H1 (cell line): ENCODE results near the gene PAQR7. TPM values are rescaled to one million over a fixed set of nuclear protein-coding genes. Genes with fewer than 3 reads are reported as not detected.

Source experiments
- BRCA1 ChIP-seq: IDR thresholded peaks from 2 replicates; pipeline ENCODE4 v1.6.1; 2012; ENCODE audit warnings: low read depth, low read length, improper control_type of control experiment
- CHD2 ChIP-seq: IDR thresholded peaks from 2 replicates; pipeline ENCODE4 v1.6.1; 2012; ENCODE audit warnings: low read length, improper control_type of control experiment
- EP300 ChIP-seq, 2 experiments: IDR thresholded peaks; 1 replicate in 1 of 2; 2 replicates in 1 of 2; pipeline ENCODE4 v1.6.1; 2011 to 2012; ENCODE audit warnings: low read depth in 2 of 2, low read length in 2 of 2, mild to moderate bottlenecking in 2 of 2, borderline replicate concordance in 1 of 2, inconsistent platforms in 1 of 2, moderate library complexity in 1 of 2
- HDAC2 ChIP-seq, 2 experiments: fragments of 300-600 bp in 1 of 2; sonication (generic) in 1 of 2; IDR thresholded peaks; 2 replicates each; pipeline ENCODE4 v1.6.1; 2011 to 2012; ENCODE audit warnings: low read depth in 2 of 2, low read length in 2 of 2, mild to moderate bottlenecking in 2 of 2, moderate library complexity in 2 of 2, borderline replicate concordance in 1 of 2, inconsistent platforms in 1 of 2
- POLR2A ChIP-seq, 2 experiments: IDR thresholded peaks; 1 replicate in 1 of 2; 2 replicates in 1 of 2; pipeline ENCODE4 v1.6.1; 2011; ENCODE audit warnings: low read depth in 2 of 2, low read length in 2 of 2, mild to moderate bottlenecking in 2 of 2; ENCODE audit errors: control extremely low read depth in 1 of 2
- RFX5 ChIP-seq: IDR thresholded peaks from 2 replicates; pipeline ENCODE4 v1.6.1; 2011; ENCODE audit warnings: low read depth, low read length, improper control_type of control experiment, borderline replicate concordance
- SIRT6 ChIP-seq: IDR thresholded peaks from one replicate; pipeline ENCODE4 v1.7.1; 2012; ENCODE audit warnings: low read length, inconsistent platforms
- YY1 ChIP-seq: IDR thresholded peaks from 2 replicates; pipeline ENCODE4 v1.6.1; 2011; ENCODE audit warnings: low read depth, mild to moderate bottlenecking, low read length
- polyA plus RNA-seq, 7 experiments: library from polyadenylated mRNA; depleted of rRNA in 3 of 7; stranded (reverse) in 5 of 7; unstranded in 2 of 7; fragments of >200 nt in 5 of 7; fragments of 200-250 nt in 2 of 7; gene quantifications; 1 replicate in 5 of 7; 2 replicates in 1 of 7; 4 replicates in 1 of 7; pipeline versions ENCODE4 v1.2.1 to v1.2.3, GENCODE V29; 2011 to 2013; ENCODE audit warnings: missing spikeins in 2 of 7, mixed read lengths in 2 of 7
- total RNA-seq: library from RNA; stranded (reverse); fragmentation: NEBNext Ultra II Directional; extraction: Animal tissue kit (Norgen Biotek cat#: 25700); gene quantifications from 2 replicates; pipeline ENCODE4 v1.2.1, GENCODE V29; 2021
- TF ChIP-seq, protein P1 (sequence below): fragments of 300-600 bp; sonication (generic); IDR thresholded peaks from 2 replicates; pipeline ENCODE4 v1.7.1; 2012; ENCODE audit warnings: low read length, moderate library complexity, mild to moderate bottlenecking, inconsistent platforms; ENCODE audit not compliant: insufficient replicate concordance

The PAQR7 gene
- total and polyA plus RNA-seq, 2 of the 8 experiments (the other 6 are each of a cell fraction or from before 2014, with no cell fraction given): 7.3 to 7.4 TPM

DNA sequence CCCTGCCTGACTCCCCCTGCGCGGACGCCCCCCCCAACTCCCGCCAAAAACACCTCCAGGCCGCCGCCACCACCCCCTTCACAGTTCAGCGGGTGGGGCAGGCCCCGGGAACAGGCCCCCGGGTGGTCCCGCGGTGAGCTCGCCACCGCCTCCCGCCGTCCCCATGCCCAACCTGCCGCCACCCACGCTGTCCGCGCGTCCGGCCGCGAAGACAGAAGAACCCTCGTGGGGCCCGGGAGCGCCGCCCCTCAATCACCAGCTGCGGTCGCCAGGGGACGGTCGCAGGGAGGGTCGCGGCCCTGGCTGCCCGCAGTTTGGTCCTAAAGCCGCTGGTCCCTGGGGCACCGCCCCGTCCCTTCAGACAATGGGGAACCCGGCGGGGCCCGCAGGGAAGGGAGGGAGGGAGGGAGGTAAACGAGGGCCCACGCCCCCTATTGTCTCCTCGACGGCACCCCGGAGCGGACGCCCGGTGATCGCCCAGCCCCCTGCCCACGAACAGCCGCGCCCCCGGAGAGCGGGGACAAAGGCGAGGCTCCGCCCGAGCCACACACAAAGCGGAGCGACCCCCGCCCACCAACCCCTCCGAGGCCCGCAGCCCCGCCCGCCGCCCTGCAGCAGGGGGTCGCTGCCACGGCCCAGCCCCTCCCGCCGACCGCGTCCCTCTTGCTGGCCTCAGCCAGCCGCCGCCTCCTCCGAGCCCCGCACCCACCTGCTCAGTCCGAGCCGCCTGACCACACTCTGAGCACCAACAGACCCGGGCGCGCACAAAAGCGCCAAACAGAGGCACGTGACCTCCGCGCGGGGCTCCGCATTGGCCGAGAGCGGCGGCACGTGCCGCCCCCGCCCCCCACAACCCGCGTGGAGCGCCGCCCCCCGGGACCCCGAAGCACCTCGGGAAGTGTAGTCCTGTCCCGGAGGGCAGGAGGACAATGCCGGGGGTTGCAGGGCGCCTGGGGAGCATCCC, 30.5 kb upstream of the PAQR7 start, which contains the start of gene STMN1 (continued):
- TF ChIP-seq RFX5: no peak
- no peak for TF ChIP-seq SIRT6
- TF ChIP-seq EP300 (IDR thresholded peaks at IDR 0.05; ENCODE audit: borderline replicate concordance in 1 of 2, low read depth in 2 of 2, low read length in 2 of 2): no peak
- TF ChIP-seq, protein P1, sequence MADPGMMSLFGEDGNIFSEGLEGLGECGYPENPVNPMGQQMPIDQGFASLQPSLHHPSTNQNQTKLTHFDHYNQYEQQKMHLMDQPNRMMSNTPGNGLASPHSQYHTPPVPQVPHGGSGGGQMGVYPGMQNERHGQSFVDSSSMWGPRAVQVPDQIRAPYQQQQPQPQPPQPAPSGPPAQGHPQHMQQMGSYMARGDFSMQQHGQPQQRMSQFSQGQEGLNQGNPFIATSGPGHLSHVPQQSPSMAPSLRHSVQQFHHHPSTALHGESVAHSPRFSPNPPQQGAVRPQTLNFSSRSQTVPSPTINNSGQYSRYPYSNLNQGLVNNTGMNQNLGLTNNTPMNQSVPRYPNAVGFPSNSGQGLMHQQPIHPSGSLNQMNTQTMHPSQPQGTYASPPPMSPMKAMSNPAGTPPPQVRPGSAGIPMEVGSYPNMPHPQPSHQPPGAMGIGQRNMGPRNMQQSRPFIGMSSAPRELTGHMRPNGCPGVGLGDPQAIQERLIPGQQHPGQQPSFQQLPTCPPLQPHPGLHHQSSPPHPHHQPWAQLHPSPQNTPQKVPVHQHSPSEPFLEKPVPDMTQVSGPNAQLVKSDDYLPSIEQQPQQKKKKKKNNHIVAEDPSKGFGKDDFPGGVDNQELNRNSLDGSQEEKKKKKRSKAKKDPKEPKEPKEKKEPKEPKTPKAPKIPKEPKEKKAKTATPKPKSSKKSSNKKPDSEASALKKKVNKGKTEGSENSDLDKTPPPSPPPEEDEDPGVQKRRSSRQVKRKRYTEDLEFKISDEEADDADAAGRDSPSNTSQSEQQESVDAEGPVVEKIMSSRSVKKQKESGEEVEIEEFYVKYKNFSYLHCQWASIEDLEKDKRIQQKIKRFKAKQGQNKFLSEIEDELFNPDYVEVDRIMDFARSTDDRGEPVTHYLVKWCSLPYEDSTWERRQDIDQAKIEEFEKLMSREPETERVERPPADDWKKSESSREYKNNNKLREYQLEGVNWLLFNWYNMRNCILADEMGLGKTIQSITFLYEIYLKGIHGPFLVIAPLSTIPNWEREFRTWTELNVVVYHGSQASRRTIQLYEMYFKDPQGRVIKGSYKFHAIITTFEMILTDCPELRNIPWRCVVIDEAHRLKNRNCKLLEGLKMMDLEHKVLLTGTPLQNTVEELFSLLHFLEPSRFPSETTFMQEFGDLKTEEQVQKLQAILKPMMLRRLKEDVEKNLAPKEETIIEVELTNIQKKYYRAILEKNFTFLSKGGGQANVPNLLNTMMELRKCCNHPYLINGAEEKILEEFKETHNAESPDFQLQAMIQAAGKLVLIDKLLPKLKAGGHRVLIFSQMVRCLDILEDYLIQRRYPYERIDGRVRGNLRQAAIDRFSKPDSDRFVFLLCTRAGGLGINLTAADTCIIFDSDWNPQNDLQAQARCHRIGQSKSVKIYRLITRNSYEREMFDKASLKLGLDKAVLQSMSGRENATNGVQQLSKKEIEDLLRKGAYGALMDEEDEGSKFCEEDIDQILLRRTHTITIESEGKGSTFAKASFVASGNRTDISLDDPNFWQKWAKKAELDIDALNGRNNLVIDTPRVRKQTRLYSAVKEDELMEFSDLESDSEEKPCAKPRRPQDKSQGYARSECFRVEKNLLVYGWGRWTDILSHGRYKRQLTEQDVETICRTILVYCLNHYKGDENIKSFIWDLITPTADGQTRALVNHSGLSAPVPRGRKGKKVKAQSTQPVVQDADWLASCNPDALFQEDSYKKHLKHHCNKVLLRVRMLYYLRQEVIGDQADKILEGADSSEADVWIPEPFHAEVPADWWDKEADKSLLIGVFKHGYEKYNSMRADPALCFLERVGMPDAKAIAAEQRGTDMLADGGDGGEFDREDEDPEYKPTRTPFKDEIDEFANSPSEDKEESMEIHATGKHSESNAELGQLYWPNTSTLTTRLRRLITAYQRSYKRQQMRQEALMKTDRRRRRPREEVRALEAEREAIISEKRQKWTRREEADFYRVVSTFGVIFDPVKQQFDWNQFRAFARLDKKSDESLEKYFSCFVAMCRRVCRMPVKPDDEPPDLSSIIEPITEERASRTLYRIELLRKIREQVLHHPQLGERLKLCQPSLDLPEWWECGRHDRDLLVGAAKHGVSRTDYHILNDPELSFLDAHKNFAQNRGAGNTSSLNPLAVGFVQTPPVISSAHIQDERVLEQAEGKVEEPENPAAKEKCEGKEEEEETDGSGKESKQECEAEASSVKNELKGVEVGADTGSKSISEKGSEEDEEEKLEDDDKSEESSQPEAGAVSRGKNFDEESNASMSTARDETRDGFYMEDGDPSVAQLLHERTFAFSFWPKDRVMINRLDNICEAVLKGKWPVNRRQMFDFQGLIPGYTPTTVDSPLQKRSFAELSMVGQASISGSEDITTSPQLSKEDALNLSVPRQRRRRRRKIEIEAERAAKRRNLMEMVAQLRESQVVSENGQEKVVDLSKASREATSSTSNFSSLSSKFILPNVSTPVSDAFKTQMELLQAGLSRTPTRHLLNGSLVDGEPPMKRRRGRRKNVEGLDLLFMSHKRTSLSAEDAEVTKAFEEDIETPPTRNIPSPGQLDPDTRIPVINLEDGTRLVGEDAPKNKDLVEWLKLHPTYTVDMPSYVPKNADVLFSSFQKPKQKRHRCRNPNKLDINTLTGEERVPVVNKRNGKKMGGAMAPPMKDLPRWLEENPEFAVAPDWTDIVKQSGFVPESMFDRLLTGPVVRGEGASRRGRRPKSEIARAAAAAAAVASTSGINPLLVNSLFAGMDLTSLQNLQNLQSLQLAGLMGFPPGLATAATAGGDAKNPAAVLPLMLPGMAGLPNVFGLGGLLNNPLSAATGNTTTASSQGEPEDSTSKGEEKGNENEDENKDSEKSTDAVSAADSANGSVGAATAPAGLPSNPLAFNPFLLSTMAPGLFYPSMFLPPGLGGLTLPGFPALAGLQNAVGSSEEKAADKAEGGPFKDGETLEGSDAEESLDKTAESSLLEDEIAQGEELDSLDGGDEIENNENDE: no peak
- peak; percentile 70 for TF ChIP-seq CHD2
- TF ChIP-seq BRCA1: no peak
- no peak for TF ChIP-seq YY1
- peak; percentile 89 to 93 for TF ChIP-seq POLR2A (IDR thresholded peaks at IDR 0.05; ENCODE audit: control extremely low read depth in 1 of 2, low read depth in 2 of 2, low read length in 2 of 2)
- TF ChIP-seq HDAC2 (IDR thresholded peaks at IDR 0.05; ENCODE audit: borderline replicate concordance in 1 of 2, low read depth in 2 of 2, low read length in 2 of 2): peak; percentile 62 to 90; a peak in 2 of 4 replicates
